Epithelial cell of proximal tubule (primary cell): ENCODE data around the gene SLC7A6. TPM values are rescaled to one million over a fixed set of nuclear protein-coding genes. Genes with fewer than 3 reads are reported as not detected.

ENCODE experiments used
- DNase-seq: peaks from one replicate; pipeline ENCODE4 v3.0.0-alpha.2; 2011; ENCODE audit warnings: low read depth
- H3K4me3 ChIP-seq: 2 replicates; pipeline ENCODE4 v1.5.1; 2011; ENCODE audit warnings: low read depth, mild to moderate bottlenecking, low read length
- CTCF ChIP-seq: conservative IDR thresholded peaks from 2 replicates; pipeline ENCODE4 v1.5.1; 2012; ENCODE audit warnings: low read depth, mild to moderate bottlenecking, low read length
- total RNA-seq: library from RNA; depleted of rRNA; stranded (reverse); fragments of >200 nt; gene quantifications from 2 replicates; pipeline ENCODE4 v1.2.3, GENCODE V29; 2015

The SLC7A6 gene
- total RNA-seq, 1 donor from 2014 or later: 10.6 TPM

- H3K4me3 ChIP-seq: no peak overlapping the region
- DNase-seq: no peak
- no peak for TF ChIP-seq CTCF
These were observed 48.8 kb downstream of the SLC7A6 start for GRCh38 chr16:68313116-68313515.

- DNase-seq: no peak
- H3K4me3 ChIP-seq: no peak overlapping the region
- TF ChIP-seq CTCF: no peak
These were observed 55.0 kb downstream of the SLC7A6 start for GRCh38 chr16:68319185-68319908.

GRCh38 chr16:68324336-68324735, 60.0 kb downstream of the SLC7A6 start:
- no peak for TF ChIP-seq CTCF
- H3K4me3 ChIP-seq: no peak overlapping the region
- no peak for DNase-seq

GRCh38 chr16:68324780-68325357, 60.5 kb downstream of the SLC7A6 start:
- no peak for TF ChIP-seq CTCF
- no peak for DNase-seq
- H3K4me3 ChIP-seq: no peak overlapping the region

GRCh38 chr16:68328151-68328859, 64.0 kb downstream of the SLC7A6 start:
- peak; percentile 99 for TF ChIP-seq CTCF
- DNase-seq: peak; percentile 45
- no peak overlapping the region for H3K4me3 ChIP-seq

GRCh38 chr16:68328860-68329390, 64.6 kb downstream of the SLC7A6 start:
- DNase-seq: no peak
- TF ChIP-seq CTCF: no peak
- H3K4me3 ChIP-seq: no peak overlapping the region
